Uterus (tissue), 2 donors: ENCODE data around the gene FIZ1.

Experiments
- POLR2A ChIP-seq, 2 donors: fragments of 450-650 bp; IDR thresholded peaks; one replicate each; pipeline ENCODE4 v1.6.1; 2016; ENCODE audit warnings: antibody characterized with exemption in 2 of 2, mild to moderate bottlenecking in 1 of 2, moderate library complexity in 1 of 2
- TF ChIP-seq, protein P1 (sequence below), 4 experiments: fragments of 200-600 bp in 2 of 4; fragments of 450-650 bp in 2 of 4; sonication (generic) in 2 of 4; IDR thresholded peaks; one replicate each; pipeline ENCODE4 v1.5.1; 2016 to 2019; ENCODE audit warnings: antibody characterized with exemption in 4 of 4, mild to moderate bottlenecking in 2 of 4, moderate library complexity in 1 of 4

DNA sequence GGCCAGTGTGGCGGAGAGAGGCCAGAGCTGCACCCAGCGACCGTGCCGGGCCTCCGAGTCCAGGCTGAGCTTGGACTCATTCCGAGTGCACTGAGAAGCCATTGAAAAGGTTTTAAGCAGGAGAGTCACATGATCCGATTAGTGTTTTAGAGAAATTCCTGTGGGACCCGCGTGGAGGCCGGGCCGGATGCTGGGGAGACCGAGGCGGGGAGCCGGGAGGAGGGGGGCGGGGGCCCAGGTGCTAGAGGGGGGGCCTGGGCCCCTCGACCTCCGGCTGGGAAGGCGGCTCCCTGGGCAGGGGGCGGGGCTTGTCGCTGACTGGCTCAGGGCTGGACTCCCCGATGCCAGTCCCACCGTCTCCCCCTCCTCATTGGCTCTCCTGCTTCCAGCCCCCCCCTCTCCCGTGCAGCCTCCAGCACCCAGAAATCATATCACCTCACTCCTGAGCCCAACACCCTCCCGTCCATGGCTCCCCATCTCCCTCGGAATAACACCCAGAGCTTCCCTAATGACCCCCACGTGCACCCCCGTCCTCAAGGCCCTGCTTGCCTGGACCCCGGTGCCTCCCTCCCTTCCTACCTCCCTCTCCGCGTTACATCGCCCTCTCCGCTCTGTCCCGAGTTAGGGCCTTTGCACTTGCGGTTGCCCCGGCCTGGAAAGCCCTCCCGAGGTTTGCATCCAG lies 13.5 kb downstream of the FIZ1 start:
- TF ChIP-seq, protein P1, sequence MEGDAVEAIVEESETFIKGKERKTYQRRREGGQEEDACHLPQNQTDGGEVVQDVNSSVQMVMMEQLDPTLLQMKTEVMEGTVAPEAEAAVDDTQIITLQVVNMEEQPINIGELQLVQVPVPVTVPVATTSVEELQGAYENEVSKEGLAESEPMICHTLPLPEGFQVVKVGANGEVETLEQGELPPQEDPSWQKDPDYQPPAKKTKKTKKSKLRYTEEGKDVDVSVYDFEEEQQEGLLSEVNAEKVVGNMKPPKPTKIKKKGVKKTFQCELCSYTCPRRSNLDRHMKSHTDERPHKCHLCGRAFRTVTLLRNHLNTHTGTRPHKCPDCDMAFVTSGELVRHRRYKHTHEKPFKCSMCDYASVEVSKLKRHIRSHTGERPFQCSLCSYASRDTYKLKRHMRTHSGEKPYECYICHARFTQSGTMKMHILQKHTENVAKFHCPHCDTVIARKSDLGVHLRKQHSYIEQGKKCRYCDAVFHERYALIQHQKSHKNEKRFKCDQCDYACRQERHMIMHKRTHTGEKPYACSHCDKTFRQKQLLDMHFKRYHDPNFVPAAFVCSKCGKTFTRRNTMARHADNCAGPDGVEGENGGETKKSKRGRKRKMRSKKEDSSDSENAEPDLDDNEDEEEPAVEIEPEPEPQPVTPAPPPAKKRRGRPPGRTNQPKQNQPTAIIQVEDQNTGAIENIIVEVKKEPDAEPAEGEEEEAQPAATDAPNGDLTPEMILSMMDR (IDR thresholded peaks at IDR 0.05): no peak
- TF ChIP-seq POLR2A (IDR thresholded peaks at IDR 0.05): no peak
